NT2/D1 (cell line): ENCODE data around the gene PLPPR1.
"Not testable (repeated sequence)": the region's sequence is repeated elsewhere in the genome, so short reads cannot be mapped to it uniquely, and the experiment has no call there.

ENCODE experiments used
- DNase-seq: peaks from one replicate; pipeline ENCODE4 v3.0.0-alpha.2; 2011; ENCODE audit warnings: low read depth, low spot score
- H3K27me3 ChIP-seq: 2 replicates; pipeline ENCODE4 v1.6.0; 2011; ENCODE audit warnings: mild to moderate bottlenecking; ENCODE audit not compliant: insufficient read length, insufficient read depth
- H3K36me3 ChIP-seq: 2 replicates; pipeline ENCODE4 v1.6.1; 2011; ENCODE audit warnings: mild to moderate bottlenecking, low read length, mixed read lengths; ENCODE audit not compliant: insufficient read depth, insufficient read length
- H3K4me1 ChIP-seq: 2 replicates; pipeline ENCODE4 v1.5.1; 2011; ENCODE audit not compliant: insufficient read depth, insufficient read length
- H3K4me3 ChIP-seq: 2 replicates; pipeline ENCODE4 v1.5.1; 2011; ENCODE audit warnings: low read depth; ENCODE audit not compliant: insufficient read length
- H3K9ac ChIP-seq: 2 replicates; pipeline ENCODE4 v1.6.0; 2011; ENCODE audit warnings: low read depth; ENCODE audit not compliant: insufficient read length
- H3K9me3 ChIP-seq: 2 replicates; pipeline ENCODE4 v1.5.1; 2011; ENCODE audit warnings: mild to moderate bottlenecking, low read length; ENCODE audit not compliant: insufficient read depth
- SUZ12 ChIP-seq: IDR thresholded peaks from 2 replicates; pipeline ENCODE4 v1.6.1; 2011; ENCODE audit not compliant: insufficient read length, insufficient read depth; ENCODE audit errors: extremely low read depth
- YY1 ChIP-seq: IDR thresholded peaks from 2 replicates; pipeline ENCODE4 v1.6.1; 2011; ENCODE audit not compliant: insufficient read length, insufficient read depth
- ZNF274 ChIP-seq: IDR thresholded peaks from 2 replicates; pipeline ENCODE4 v1.6.1; 2011; ENCODE audit warnings: mild to moderate bottlenecking, low read depth, low read length

The PLPPR1 gene

GRCh38 chr9:101030086-101030391 is 1.5 kb downstream of the PLPPR1 start:
- no peaks in the 10 kb centered on the region for H3K9me3 ChIP-seq
- no peaks in the 10 kb centered on the region for H3K4me1 ChIP-seq
- no peak overlapping the region for H3K4me3 ChIP-seq

DNA sequence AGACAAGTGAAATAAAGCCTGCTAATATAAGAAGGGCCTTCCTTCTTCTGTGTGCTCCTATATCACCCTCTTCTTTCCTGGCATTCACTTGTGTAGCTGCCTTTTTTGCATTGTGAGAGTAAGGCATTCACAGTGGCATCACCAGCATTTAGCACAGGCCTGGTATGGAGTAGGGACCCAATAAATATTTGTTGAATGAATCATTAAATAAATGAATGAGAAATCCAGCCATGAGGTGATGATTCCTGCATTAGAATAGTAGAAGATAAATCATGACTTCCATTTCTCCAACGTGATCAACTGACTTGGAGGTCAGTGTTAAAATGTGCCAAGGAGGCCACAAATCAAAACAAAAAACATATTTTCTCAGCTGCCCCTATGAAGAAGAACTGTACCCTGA is 3.9 kb downstream of the PLPPR1 start:
- H3K27me3 ChIP-seq: peaks cover 53% of the 10 kb centered on the region
- no peaks in the 10 kb centered on the region for H3K36me3 ChIP-seq
- H3K4me1 ChIP-seq: no peaks in the 10 kb centered on the region
- H3K9ac ChIP-seq: no peak overlapping the region
- TF ChIP-seq ZNF274 (no peak), YY1 (no peak), SUZ12 (no peak)
- no peak for DNase-seq
- H3K9me3 ChIP-seq: no peaks in the 10 kb centered on the region
- no peak overlapping the region for H3K4me3 ChIP-seq

More at GRCh38 chr9:101030086-101030391, 1.5 kb downstream of the PLPPR1 start:
- H3K36me3 ChIP-seq: no peaks in the 10 kb centered on the region
- TF ChIP-seq SUZ12: no peak
- H3K9ac ChIP-seq: no peak overlapping the region
- DNase-seq: no peak
- H3K27me3 ChIP-seq: peaks cover 67% of the 10 kb centered on the region

DNA sequence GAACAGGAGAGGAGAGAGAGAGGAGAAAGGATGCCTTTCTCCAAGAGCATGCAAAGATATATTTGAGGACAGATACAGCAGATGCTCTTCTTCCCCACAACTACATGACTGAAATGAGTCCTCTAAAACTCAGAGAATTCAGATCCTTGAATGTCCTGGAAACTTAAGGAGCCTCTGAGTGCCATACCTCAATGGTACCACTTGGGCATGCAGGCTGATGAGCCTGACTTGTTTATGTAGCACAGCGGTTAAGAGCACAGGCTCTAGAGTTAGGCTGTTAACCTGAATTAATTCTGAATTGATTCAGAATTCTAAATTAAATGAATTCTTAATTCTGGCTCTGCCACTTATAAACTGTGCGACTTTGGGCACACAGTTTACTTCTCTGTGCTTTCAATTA is 5.7 kb downstream of the PLPPR1 start:
- Histone ChIP-seq H3K4me1 (no peaks in the 10 kb centered on the region), H3K9ac (no peak overlapping the region), H3K9me3 (no peaks in the 10 kb centered on the region), H3K4me3 (no peak overlapping the region), H3K36me3 (no peaks in the 10 kb centered on the region), H3K27me3 (peaks cover 36% of the 10 kb centered on the region)
- TF ChIP-seq YY1 (no peak), SUZ12 (no peak), ZNF274 (no peak)
- no peak for DNase-seq

DNA sequence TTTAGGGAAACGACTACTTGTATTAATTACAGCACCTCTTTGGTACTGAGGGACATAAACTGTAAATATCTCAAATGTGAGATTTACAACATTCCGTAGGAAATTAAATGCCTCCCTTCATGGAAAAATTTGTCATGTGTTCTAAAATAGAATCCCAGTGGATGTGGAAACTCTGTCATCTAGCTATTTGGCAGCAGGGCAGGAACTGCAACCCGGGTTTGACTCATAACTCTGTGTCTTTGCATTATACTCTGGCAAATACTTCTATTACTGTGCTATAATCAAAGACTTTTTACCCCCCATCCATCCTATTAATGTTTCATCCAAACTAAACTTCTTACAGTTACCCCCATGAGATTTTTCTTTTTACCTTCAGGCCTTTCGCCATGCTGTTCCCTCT is 6.6 kb downstream of the PLPPR1 start:
- H3K27me3 ChIP-seq: peaks cover 28% of the 10 kb centered on the region
- no peak overlapping the region for H3K9ac ChIP-seq
- TF ChIP-seq YY1 (no peak), SUZ12 (no peak)
- no peaks in the 10 kb centered on the region for H3K9me3 ChIP-seq
- H3K4me3 ChIP-seq: no peak overlapping the region
- no peak for DNase-seq
- H3K4me1 ChIP-seq: no peaks in the 10 kb centered on the region
- no peaks in the 10 kb centered on the region for H3K36me3 ChIP-seq

DNA sequence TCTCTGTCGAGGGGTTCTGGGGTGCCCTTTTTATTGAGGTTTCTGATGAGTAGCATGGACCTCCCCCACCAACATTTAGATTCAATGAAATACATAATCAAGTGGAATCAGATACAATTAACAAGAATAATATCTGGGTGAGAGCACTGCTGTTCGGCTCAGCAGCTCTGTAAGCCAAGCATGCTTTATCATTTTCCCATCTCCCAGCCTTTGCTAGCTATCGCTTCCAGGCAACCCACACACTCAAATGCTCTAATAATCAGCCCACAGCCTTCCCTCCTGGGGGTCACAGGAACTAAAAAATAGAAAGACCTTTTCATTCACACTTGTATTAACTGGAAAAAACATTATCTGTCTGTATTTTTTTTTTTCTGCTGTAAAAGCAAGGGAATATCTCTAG is 8.9 kb downstream of the PLPPR1 start:
- H3K9ac ChIP-seq: no peak overlapping the region
- no peak for DNase-seq
- no peaks in the 10 kb centered on the region for H3K36me3 ChIP-seq
- no peaks in the 10 kb centered on the region for H3K9me3 ChIP-seq
- no peaks in the 10 kb centered on the region for H3K4me1 ChIP-seq
- TF ChIP-seq YY1: no peak
- TF ChIP-seq SUZ12: no peak
- no peak for TF ChIP-seq ZNF274
- no peak overlapping the region for H3K4me3 ChIP-seq
- H3K27me3 ChIP-seq: peaks cover 5% of the 10 kb centered on the region

- H3K36me3 ChIP-seq: no peaks in the 10 kb centered on the region
- no peak for DNase-seq
- TF ChIP-seq YY1 (no peak), ZNF274 (no peak), SUZ12 (no peak)
- H3K9ac ChIP-seq: no peak overlapping the region
- no peaks in the 10 kb centered on the region for H3K4me1 ChIP-seq
- no peaks in the 10 kb centered on the region for H3K27me3 ChIP-seq
- H3K9me3 ChIP-seq: no peaks in the 10 kb centered on the region
- no peak overlapping the region for H3K4me3 ChIP-seq
These were observed 10.0 kb downstream of the PLPPR1 start for GRCh38 chr9:101038488-101038887.

- not testable (repeated sequence) for H3K4me1 ChIP-seq, H3K27me3 ChIP-seq, H3K4me3 ChIP-seq, H3K9me3 ChIP-seq, DNase-seq, H3K9ac ChIP-seq, H3K36me3 ChIP-seq
These were observed 11.1 kb downstream of the PLPPR1 start for GRCh38 chr9:101039581-101039980.

GRCh38 chr9:101047848-101048397 is 19.4 kb downstream of the PLPPR1 start:
- H3K9ac ChIP-seq: no peak overlapping the region
- no peaks in the 10 kb centered on the region for H3K27me3 ChIP-seq
- no peaks in the 10 kb centered on the region for H3K9me3 ChIP-seq
- H3K4me1 ChIP-seq: no peaks in the 10 kb centered on the region
- TF ChIP-seq SUZ12 (no peak), YY1 (no peak), ZNF274 (no peak)
- no peak for DNase-seq
- no peaks in the 10 kb centered on the region for H3K36me3 ChIP-seq
- no peak overlapping the region for H3K4me3 ChIP-seq
